ENCODE results near the gene ARHGAP22.
"Not testable (repeated sequence)": the region's sequence is repeated elsewhere in the genome, so short reads cannot be mapped to it uniquely, and the experiment has no call there.

ARHGAP22 gene

DNA sequence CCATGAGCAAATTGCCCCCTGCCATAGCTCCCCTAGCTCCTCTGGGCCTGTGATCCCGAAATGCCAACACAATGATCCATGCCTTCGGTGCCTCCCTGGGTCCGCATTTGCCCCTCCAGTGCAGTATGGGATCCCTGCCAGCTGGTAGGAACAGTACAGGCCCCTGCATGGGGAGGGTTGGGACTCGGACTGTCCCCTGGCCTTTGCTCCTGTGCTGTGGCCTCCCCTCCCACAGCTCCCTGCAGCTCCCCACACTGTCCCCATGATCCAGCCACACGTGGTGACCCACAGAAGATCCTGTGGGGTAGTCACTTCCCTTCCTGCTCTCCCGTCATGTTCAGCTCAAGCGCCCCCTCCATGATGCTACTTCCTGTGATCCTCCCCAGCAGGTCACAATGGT lies 158.1 kb downstream of the ARHGAP22 start:
- DNase-seq = no peak

DNA sequence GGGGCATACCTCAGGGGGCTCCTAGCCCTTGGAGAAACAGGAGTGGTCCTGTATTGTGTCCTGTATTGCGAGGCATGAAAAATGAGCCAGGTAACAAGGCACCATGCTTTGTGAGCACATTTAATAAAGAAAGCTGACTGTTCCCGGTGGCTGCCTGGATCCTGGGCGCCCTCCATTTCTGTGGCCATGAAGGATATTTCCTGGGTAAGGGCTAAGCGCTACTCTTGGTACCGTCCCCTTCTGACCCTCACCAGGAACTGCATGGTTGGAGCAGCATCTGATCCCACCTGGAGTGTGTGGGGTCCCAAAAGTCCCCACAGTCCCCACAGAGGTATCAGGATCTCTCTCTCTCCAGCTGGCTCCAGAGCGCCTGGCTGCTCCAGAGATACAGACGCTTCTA lies 158.9 kb downstream of the ARHGAP22 start:
- DNase-seq = no peak

DNA sequence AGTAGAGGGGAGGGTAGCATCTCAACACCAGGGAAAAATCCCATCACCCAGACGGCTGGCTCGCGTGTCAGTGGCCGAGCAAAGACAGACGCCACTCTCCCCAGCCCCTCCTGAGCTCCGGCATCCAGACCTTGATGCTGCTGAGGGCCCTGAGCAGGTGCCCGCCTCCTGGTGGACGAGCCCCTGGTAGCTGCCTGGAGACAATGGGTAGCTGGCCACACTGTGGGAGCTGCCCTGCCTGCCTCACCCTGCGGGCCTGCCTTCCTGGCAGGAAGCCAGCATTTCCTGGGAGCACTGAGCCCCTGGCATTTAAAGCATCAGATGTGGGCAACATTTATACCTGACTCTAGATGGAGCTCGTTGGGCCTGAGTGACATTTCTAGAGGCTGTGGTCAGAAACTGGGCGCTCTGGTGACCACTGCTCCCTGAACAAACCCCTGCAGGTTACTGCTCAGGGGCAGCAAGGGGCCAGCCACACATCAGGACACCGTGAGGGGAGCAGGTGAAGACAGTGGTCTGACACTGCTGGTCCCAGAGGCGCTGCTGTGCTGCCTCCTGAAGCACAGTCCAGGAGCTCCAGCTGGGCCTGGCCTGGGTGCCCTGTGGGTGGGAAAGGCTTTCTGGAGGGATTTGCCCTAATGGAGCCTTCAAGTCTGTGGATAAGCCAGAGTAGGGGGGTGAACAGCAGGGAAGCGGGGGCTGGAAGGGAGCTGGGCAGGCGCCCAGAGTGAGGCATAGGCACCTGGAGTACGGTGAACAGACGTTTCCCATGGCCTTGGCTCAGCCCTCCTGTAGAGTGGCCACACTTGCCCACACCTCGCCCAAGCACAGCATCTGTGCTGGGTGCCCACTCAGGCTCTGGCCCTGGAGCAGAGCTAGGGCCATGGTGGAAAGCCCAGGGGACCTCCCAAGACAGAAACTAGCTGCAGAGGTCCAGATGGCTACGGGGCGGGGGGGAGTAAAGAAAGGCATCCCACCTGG lies 159.7 kb downstream of the ARHGAP22 start:
- peak; percentile 36 for DNase-seq

DNA sequence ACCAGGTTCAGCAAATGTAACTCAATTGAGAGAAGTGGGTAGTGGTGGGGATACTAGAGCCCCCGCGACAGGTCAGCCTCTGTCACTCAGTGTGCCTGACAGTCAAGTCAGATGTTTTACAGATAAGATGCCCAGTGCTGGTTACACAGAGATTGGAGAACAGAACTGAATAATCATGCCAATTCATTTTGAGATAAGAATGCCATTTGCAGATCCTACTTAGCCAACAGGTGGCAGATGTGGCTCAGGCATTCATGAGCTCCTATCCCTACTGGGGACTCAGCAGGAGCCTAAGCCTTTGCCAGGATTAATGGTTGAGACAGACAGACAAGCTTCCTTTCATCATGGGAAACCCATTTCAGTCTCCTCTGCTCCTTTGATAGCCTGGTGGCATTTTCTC lies 160.6 kb downstream of the ARHGAP22 start:
- no peak for DNase-seq

DNA sequence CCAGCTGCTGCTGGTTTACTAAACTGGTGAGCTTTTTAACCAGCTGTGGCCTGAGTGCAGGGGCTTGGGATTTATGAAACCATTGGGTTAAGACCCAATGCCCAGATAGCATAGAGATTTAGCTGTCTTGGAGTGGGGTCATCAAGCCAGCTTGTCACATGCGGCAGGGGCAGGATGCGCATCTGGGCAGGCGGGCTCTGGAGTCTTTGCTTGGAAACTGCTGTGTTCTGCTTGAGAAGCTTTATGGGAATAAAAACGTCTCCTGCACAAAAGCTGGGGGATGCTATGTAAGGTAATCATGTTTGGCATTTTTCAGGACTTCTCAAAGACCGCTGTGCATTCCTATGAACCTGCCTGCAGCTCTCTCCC lies 162.1 kb downstream of the ARHGAP22 start:
- no peak for DNase-seq

DNA sequence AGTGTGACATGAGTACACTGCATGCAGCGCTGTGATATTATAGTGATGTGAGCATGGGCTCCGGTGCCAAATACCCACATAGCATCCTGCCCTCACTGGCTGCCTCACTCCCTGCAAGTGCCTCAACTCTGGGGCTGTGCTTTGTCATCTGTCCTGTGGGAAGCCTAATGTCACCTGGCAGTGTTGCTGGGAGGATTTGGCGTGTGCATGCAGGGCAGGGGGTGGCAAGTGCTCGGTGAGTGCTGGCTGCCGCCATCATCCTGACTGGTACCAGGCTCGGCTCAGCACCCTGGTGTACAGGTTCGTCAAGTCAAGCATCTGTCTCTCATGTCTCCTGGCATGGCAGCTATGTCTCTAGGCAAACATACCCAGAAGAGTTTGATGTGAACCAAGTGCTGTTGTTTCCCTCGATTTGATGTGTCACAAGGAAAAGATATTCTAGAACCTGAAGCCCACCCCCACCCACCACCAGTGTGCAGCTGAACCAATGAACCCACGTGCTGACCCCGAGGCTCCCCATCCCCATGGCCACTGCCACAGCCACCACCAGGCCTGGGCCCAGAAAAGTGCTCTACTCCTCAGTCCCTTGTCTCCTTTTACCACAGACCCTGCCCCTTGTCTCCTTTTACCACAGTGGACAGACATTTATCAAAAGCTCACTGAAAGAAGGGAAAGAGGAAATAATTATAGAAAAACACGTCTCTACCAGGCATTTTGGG lies 162.6 kb downstream of the ARHGAP22 start:
- no peak for DNase-seq

DNA sequence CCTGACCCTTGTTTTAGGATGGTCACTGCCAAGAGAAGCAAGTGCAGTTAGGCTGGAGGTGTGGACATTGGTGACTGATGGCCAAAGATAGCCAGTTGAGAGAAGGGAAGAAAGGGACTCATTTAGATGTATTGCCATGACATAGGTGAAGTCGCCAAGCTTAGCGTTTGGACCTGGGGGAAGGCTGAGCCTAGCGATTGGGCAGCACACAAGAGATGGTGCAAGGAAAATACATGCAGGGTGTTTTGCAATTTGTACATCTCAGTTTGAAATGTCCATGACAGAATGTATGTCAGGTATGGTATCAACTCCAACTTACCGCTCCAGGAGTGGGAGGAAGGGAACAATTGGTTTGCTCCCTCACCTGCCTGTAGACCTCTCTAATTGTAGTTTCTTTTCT lies 164.1 kb downstream of the ARHGAP22 start:
- no peak for DNase-seq

DNA sequence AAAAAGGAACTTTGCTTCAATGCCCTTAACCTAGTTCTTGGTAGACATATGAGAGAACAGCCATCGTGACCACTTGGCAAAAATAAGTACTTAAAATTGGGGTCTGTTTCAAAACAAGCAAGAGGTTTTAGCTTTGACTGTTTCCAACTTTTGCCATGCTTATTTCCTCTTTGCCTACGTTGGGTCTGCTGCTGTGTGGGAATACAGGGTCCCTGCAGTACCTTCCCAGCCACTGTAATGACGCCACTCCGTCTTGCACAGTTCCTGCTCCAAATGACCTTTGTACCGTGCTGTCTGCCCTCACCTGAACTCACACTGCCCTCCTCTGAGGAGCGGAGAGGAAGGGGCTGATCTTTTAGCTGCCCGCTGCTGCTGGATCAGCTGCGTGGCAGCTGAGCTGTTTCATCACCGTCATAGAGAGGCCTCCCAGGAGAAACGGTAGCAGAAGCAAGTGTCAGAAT lies 165.3 kb downstream of the ARHGAP22 start:
- no peak for DNase-seq

DNA sequence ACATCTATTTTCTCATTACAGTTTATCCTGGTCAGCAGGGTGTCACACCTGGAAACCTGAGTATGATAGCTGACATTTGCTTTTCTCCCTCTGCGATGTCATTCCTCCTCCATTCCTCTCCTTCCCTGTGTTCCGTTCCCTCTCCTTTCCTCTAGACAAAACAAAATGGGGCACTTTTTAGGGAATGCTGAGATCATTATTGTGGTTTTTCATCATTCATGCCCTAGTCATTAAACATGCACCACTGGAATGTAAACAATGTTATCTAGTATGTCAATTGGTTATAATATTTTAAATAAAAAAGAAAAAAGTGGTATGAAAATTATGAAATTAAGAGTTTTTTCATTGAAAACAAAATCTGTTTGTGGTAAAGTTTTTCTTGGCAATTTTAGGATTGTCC lies 165.8 kb downstream of the ARHGAP22 start:
- DNase-seq = peak; percentile 50

DNA sequence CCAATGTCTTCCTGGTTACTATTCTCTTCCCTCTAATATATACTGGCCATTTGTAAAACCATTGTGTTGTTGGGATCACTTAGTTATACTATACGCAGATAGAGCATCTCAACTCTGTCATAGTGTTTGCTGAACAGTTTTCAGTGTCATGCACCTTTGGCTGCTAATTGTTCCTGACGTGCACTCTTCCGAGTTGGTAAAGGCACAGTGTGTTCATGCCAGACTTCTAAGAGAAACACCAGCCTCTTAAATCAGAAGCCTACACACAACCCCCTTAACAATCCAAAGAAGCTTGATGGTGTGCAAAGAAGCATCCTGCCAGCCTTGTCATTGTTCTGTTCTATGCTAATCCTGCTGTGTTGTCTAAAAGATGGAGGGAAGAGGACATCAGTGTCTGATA lies 167.3 kb downstream of the ARHGAP22 start:
- DNase-seq = no peak

DNA sequence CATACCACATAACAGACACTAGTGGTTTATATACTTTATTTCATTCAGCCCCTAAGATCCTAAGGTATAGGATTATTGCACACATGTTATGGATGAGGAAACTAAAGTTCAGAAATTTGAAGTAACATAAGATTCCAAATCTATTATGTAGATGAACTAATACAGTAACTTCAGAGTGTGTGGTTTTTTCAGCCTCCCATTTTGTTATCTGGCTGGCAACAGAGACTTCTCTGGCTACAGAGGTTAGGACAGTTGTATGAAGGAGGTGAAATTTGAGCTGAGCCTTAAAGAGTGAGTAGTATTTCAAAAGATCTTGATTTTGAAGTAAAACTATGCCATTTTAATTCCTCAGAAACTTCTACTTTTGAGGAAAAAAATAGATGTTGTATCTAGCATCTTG lies 173.0 kb downstream of the ARHGAP22 start:
- no peak for DNase-seq

DNA sequence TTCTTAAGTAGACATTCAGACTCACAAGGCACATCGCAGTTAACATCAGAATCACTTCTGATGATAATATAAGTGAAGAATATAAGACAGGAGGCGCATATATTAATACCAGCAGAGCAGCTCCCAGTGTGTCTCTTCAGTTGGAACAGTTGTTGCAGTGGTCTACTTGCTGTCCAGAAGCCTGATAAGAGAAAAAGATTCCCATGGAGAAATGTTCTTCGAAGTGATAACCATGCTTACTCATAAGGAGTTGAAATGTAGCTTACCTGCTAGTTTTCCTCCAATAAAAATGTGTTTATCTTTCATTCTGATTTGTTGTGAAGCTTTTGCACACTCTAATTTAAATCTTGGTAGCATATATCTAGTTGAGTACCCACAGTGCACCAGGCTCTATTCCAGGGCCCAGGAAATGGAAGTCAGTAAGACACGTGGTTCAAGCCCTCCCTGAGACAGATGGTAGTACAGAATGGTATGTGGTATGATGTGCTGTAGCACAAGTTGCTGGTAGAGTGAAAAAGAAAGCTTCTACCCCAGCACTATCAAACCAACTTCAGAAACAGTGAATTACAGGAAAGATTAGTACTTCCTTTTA lies 174.4 kb downstream of the ARHGAP22 start:
- DNase-seq = no peak

DNA sequence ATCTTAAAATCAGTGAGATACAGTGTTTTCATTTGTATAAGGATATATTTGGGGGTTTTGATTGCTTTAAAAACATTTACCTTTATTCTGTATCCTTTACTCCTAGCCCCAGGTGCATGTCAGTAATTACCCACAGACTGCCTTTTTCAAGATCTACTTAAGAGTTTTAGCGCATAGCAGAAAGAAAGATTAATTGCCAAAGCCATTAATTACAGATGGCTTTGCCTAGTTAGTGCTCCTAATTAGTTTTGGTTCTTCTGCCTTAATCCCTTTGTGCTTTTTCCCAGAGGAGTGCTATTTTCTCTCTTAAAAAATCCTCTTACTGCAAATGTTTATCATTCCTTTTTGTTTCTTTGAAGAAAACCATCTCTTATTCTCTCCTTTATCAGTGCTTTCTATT lies 175.6 kb downstream of the ARHGAP22 start:
- DNase-seq = no peak

DNA sequence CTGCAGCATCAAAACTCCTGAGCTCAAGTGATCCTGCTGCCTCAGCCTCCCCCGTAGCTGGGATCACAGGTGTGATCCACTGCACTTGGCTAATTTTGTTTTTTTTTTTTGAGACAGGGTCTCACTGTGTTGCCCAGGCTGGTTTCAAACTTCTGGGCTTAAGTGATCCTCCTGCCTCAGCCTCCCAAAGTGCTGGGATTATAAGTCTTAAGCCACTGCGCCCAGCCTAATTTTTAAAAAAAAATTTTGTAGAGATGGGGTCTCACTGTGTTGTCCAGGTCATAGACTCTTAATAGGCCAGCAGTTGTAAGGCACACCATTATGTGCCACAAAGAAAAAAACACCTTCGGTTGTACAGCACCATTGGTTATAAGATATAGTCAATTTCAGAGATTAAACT lies 176.0 kb downstream of the ARHGAP22 start:
- no peak for DNase-seq

DNA sequence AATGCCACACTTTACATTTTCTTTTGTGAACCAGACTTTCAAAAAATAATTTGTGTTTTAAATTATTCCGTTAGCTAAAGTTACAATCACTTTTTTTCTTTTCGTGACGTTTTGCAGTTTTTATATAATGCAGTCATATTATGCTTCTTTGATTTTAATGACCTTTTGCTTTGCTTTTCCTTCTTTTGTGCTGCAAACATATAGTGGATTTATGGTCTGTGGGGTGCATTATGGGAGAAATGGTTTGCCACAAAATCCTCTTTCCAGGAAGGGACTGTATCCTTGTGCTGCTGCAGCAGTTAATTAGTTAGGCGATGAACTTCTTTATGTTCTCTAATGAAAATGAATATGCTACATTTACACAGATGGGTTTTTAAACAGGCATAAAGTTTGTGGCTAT lies 181.0 kb downstream of the ARHGAP22 start:
- no peak for DNase-seq

DNA sequence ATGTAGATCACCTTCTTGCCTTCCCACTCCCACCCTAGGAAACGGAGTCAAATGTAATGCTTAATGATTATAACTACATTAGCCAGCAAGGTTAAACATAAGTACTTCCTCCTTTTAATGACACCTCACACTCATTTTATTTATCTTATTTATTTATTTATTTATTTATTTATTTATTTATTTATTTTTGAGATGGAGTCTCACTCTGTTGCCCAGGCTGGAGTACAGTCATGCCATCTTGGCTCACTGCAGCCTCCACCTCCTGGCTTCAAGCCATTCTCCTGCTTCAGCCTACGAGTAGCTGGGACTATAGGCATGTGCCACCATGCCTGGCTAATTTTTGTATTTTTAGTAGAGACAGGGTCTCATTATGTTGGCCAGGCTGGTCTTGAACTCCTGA lies 183.0 kb downstream of the ARHGAP22 start:
- not testable (repeated sequence) for DNase-seq

DNA sequence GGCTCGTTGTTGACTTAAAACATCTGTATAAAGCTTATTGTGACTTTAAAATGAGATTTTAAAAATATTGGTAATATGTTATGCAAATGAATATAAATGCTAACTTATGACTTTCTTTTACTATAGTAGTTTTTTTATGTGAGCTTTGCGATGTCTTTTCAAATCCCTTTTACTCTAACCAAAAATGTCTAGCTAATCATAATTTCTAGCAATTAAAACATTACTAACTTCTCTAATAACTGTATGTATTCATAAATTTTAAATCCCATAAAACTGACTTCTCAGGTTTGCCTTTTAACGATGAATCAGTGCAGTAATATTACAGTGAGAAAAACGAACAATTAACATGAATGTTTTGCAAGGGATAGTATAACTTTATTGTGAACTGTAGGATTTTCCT lies 185.2 kb downstream of the ARHGAP22 start:
- no peak for DNase-seq

DNA sequence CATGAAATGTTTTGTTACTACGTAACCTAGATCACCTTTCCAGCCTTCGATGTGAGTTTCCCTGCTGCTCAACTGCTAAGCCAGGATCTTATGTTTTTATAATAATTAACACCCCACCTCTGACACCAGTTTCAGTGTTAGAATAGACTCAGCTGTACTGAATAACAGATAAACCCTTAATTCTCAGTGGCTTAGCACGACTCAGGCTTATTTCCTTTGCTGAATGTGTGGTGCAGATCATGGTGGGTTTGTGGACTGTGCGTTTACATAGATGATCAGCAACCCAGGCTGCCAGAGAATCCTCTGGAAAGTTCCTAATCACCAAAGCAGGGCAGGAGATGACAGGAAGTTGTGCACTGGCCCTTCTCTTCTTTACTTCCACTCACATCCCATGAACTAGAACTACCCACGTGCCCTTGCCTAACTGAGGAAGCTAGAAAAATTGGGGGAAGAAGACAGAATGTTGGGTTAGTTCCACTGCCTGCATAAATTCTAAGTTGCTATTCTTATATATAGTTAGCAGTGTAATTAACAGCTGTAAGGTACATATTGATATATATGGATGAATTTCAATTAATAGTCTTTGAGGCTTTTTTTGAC lies 186.6 kb downstream of the ARHGAP22 start:
- DNase-seq = no peak

DNA sequence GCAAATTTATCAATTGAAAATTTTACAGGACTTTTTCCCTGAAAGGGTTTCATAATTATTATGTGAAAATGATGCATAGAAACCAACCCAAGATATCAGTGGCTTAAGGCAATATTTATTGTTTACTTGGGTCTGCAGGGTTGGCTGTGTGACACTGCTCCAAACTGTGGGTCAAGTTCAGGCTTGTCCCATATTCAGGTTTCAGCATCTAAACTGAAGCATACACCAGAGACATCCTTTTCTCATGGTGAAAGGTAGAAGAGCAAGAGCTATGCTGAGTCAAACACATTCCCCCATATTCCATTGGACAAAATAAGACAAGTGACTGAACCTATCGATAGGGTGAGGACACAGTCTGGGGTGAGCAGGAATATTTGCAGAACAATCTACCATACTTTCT lies 187.5 kb downstream of the ARHGAP22 start:
- no peak for DNase-seq

DNA sequence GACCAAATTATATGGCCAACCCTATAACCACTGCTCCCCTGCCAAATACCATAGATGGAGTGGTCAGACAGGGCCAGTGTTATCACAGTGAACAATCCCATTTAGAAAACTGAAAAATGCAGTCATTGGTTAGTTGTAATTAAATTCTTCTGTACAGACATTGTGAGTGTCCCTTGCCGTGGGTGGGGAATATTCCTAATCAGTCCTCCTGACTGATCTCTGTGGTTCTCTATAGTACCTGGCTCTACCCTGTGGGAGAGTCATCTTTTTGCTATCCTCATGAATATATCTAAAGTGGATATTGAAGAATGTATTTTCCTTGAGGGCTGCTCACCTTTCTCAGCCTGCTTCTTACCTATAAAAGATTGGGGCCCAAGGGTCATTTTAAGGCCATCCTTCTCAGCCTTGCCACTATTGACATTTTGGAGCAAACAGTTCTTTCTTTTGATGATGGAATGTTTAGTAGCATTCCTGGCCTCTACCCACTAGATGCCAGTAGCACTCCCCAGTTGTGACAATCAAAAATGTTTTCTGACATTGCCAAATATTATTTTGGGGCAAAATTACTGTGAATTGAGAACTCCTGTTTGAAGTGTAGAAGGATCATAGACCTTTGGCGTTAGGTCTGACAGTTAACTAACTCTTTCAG lies 188.2 kb downstream of the ARHGAP22 start:
- DNase-seq = no peak

DNA sequence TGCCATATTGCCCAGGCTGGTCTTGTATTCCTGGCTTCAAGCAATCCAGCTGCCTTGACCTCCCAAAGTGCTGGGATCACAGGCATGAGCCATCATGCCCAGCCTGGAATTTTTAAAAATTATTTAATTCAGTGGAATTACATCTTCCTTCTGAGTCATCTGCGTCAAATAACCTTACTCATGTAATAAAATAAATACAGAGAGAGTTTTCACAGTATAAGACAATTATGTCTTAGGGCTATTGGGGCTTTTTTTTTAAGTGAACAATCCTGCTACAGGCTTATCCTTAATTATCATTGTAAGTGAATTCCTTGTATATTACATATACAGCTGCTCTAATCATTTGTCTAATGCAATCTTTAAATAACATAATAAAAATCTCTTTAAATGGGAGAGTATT lies 190.1 kb downstream of the ARHGAP22 start:
- DNase-seq = no peak

DNA sequence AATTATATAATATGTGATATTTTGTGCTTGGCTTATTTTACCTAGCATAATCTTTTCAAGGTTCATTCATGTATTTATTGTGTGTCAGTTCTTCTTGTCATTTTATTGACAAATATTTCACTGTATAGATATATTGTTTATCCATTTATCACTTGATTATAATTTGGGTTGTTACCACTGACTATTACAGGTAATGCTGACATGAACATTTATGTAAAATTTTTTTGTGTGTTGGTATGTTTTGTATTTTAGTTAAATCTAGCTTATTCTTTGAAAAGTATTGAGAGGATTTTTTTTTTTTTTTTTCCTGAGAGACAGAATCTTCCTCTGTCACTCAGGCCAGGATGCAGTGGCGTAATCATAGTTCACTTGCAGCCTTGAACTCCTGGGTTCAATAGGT lies 190.7 kb downstream of the ARHGAP22 start:
- no peak for DNase-seq

DNA sequence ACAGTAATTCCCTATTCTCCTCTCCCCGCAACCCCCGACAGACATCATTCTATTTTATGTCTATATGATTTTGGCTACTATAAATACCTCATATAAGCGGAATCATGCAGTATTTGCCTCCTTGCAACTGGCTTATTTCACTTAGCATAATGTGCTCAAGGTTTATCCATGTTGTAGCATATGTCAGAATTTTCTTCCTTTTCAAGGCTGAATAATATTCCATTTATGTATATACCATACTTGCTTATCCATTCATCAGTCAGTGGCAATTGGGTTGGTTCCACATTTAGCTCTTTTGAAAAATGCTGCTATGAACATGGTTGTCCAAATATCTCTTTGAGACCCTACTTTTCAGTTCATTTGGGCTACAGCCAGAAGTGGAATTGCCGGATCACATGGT lies 191.9 kb downstream of the ARHGAP22 start:
- no peak for DNase-seq
